GM13977 (cell line): ENCODE results near the gene SECTM1.
A peak's percentile ranks its signal among the peaks of the same experiment; 100 is the strongest.

Experiments used
- DNase-seq: peaks from one replicate; pipeline ENCODE4 v3.0.0; 2012; ENCODE audit warnings: low spot score
- CTCF ChIP-seq: IDR thresholded peaks from 2 replicates; pipeline ENCODE4 v1.5.1; 2012; ENCODE audit warnings: mild to moderate bottlenecking, control low read depth; ENCODE audit not compliant: insufficient read depth; ENCODE audit errors: extremely low read depth, missing control alignments
- in situ Hi-C: fragments of 300-500 bp; cut with MboI; formaldehyde crosslinking; loops from one replicate; pipeline ENCODE4 v1.12.0; 2022; ENCODE audit warnings: low sequenced_read_pairs, low pct_unique_long_range_greater_than_20kb, mixed read lengths, inconsistent platforms; ENCODE audit not compliant: unreplicated experiment

SECTM1 gene

DNA sequence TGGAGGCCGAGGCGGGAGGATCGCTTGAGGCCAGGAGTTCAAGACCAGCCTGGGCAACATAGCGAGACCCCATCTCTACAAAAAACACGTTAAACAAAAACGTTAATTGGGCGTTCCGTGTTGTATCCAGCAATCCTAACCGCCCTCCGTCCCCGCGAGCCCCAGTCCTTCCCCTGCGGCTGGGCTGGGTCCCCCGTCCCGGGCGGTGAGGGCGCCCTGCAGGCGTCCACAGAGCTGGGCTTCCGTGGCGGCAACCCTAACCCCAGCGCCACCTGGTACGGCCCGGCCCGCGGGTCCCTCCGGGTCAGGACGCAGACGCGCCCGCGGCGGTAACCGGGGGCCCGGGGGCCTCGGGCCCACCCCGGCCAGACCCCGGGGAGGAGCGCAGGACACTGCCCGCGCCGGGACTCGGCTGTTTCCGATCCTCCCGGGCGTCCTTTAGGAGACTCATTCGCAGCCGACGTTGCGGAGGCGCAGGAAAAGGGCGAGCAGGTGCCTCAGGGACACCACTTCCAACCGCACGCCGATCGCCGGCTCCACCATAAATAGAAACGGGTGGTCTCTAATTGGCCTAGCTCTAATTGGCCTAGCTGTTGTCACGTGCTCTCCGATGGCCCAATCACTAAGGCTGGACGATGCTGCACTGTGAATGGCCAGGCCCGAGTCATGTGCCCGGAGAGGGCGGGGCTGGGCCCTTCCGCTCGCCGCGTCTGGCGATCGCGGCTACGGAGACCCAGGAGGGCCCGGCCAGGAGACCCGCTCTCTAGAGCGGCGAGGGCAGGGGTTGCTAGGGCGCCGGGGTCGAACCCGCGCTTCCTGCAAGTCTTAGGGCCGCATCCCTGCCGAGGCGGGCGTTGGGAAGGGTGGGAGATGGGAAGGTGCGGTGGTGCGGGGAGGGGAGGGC, 41.1 kb downstream of the SECTM1 start:
- in situ Hi-C loops, result no loop called here
- peak; percentile 100 for DNase-seq
- TF ChIP-seq CTCF, result no peak

GRCh38 chr17:82291582-82292250, 41.9 kb downstream of the SECTM1 start:
- no peak for DNase-seq
- no peak for TF ChIP-seq CTCF
- in situ Hi-C loops, result no loop called here

GRCh38 chr17:82287868-82288801, 45.4 kb downstream of the SECTM1 start:
- TF ChIP-seq CTCF, result no peak
- DNase-seq, result no peak
- in situ Hi-C loops, result no loop called here

DNA sequence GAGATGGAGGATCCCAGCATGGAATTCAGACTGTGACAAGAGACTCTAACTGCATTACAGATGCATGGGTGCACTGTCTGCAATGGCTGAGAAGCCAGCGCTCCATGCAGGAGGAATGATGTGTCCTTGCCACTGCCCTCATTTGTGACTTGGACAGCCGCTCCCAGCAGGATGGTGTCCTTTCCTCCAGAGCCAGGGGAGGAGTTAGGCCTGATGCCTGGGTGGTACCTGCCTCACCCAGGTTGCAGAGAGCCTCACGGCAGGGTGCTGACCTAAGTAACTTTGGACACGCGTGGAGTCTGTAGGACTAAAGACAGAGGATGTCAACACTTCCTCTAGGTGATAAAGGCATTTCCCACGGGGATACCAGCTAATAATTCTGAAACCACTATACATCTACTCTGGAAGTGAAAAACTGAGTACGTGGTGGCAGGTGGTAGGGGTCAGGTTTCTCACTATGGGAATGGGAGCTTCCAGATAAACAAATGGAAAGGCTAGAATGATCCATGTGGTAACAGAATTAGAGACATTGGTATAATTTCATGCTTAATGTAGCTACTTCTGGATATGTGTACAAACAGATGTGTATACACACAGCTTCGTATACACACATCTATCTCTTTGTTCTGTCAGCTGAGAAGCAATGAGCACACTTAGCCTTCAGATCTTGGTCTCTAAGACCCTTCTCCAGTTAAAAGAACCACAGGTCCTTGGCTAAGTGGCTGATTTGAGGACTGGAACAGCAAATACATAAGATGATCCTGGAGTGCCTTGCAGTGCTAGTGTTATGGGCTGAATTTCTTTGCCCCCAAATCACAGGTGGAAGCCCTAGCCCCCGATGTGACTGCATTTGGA, 46.3 kb downstream of the SECTM1 start:
- in situ Hi-C loops, result no loop called here

GRCh38 chr17:82285141-82285540, 48.4 kb downstream of the SECTM1 start:
- no peak for TF ChIP-seq CTCF
- no peak for DNase-seq
- in situ Hi-C loops, result no loop called here

More for the DNA sequence above, 46.3 kb downstream of the SECTM1 start:
- TF ChIP-seq CTCF, result no peak
- no peak for DNase-seq
